Stomach (tissue), 9 donors: ENCODE data around the gene COLGALT1. TPM values are rescaled to one million over a fixed set of nuclear protein-coding genes. Genes with fewer than 3 reads are reported as not detected.

Experiments used
- DNase-seq, 2 donors: peaks; one replicate each; pipeline versions ENCODE4 v3.0.0 to v3.0.0-alpha.2; 2013 to 2019
- H3K27ac ChIP-seq, 5 donors: fragments of 200-600 bp in 4 of 5; sonication (generic) in 4 of 5; one replicate each; pipeline ENCODE4 v1.5.1; 2013 to 2019; ENCODE audit warnings: mild to moderate bottlenecking in 1 of 5, moderate library complexity in 1 of 5
- H3K27me3 ChIP-seq, 3 donors: fragments of 200-600 bp; sonication (generic); one replicate each; pipeline ENCODE4 v1.5.1; 2017 to 2019; ENCODE audit warnings: mixed run types in 1 of 3
- H3K36me3 ChIP-seq, 4 donors: fragments of 200-600 bp; sonication (generic); 1 replicate in 3 of 4; 2 replicates in 1 of 4; pipeline ENCODE4 v1.5.1; 2016 to 2019
- H3K4me1 ChIP-seq, 4 donors: fragments of 200-600 bp; sonication (generic); one replicate each; pipeline ENCODE4 v1.5.1; 2016 to 2019
- H3K4me3 ChIP-seq, 4 donors: fragments of 200-600 bp; sonication (generic) in 3 of 4; one replicate each; pipeline ENCODE4 v1.5.1; 2016 to 2019; ENCODE audit warnings: mild to moderate bottlenecking in 1 of 4
- H3K9me3 ChIP-seq, 4 donors: fragments of 200-600 bp; sonication (generic); one replicate each; pipeline ENCODE4 v1.5.1; 2016 to 2019
- CTCF ChIP-seq, 7 experiments: fragments of 450-650 bp in 4 of 7; fragments of 200-600 bp in 3 of 7; sonication (generic) in 3 of 7; IDR thresholded peaks; one replicate each; pipeline ENCODE4 v1.5.1; 2016 to 2019; ENCODE audit warnings: antibody characterized with exemption in 7 of 7, control low read depth in 2 of 7, mild to moderate bottlenecking in 1 of 7
- EP300 ChIP-seq: sonication (generic); formaldehyde crosslinking; IDR thresholded peaks from one replicate; pipeline ENCODE4 v1.6.1; 2017; ENCODE audit warnings: antibody characterized with exemption
- POLR2A ChIP-seq, 4 donors: fragments of 450-650 bp; IDR thresholded peaks; one replicate each; pipeline ENCODE4 v1.6.1; 2016; ENCODE audit warnings: antibody characterized with exemption in 4 of 4, control low read depth in 2 of 4, mild to moderate bottlenecking in 1 of 4, moderate library complexity in 1 of 4
- POLR2AphosphoS5 ChIP-seq, 3 donors: sonication (generic); formaldehyde crosslinking; IDR thresholded peaks; one replicate each; pipeline ENCODE4 v1.6.1; 2016; ENCODE audit warnings: antibody characterized with exemption in 3 of 3
- WGBS, 5 donors: extraction: QIAGEN DNeasy Blood & Tissue Kit in 3 of 5; methylation state at CpG; one replicate each; pipeline versions ENCODE4 v1.1.5 to v1.1.7; 2013 to 2018; 5-methylcytosine and 5-hydroxymethylcytosine counted together
- intact Hi-C: fragments of 100-400 bp; cut with DNase I; formaldehyde crosslinking; loops from one replicate; pipeline ENCODE4 v1.15.1; 2023; ENCODE audit warnings: low total_unique reads
- polyA plus RNA-seq, 3 donors: library from polyadenylated mRNA; stranded (reverse); fragments of 200-250 nt; gene quantifications; one replicate each; pipeline ENCODE4 v1.2.3, GENCODE V29; 2013
- total RNA-seq, 5 donors: library from RNA; depleted of rRNA; stranded (reverse); fragments of >200 nt; gene quantifications; one replicate each; pipeline versions ENCODE4 v1.1.0 to v1.2.3, GENCODE V29; 2014 to 2016
- donor health status: healthy with polysubstance abuse.
- donor health status: Bipolar disorder and iron deficiency.
- donor health status: healthy.

The COLGALT1 gene
- total and polyA plus RNA-seq, 8 donors: 15.1 to 273 (median 36.7) TPM

- H3K4me1 ChIP-seq: peaks cover 12 to 18% (median 15%) of the 10 kb centered on the region in 4 donors
- no peaks in the 10 kb centered on the region for H3K36me3 ChIP-seq
- H3K4me3 ChIP-seq: peak overlapping the region in 1 of 4 donors; percentile 48
- TF ChIP-seq POLR2AphosphoS5 (IDR thresholded peaks at IDR 0.05) (no peak), EP300 (no peak), POLR2A (IDR thresholded peaks at IDR 0.05) (no peak), CTCF (IDR thresholded peaks at IDR 0.05) (no peak)
- H3K27ac ChIP-seq: peak overlapping the region in 2 of 5 donors; percentile 70 to 76
- H3K9me3 ChIP-seq: no peaks in the 10 kb centered on the region
- 66 to 83% (median 76%) methylated on average over 13 to 30 of the region's 30 CpGs for WGBS, 5 donors
- intact Hi-C loops: no loop called here
- no peak for DNase-seq
- H3K27me3 ChIP-seq: peaks cover 0 to 3% (median 0%) of the 10 kb centered on the region in 3 donors
Measured at GRCh38 chr19:17540174-17540573, 15.3 kb upstream of the COLGALT1 start.

- TF ChIP-seq POLR2AphosphoS5 (IDR thresholded peaks at IDR 0.05): no peak
- TF ChIP-seq EP300: no peak
- TF ChIP-seq POLR2A (IDR thresholded peaks at IDR 0.05): no peak
- TF ChIP-seq CTCF (IDR thresholded peaks at IDR 0.05): no peak
- H3K4me1 ChIP-seq: peaks cover 12 to 18% (median 15%) of the 10 kb centered on the region in 4 donors
- 85 to 90% (median 88%) methylated on average over 4 of the region's 4 CpGs for WGBS, 5 donors
- DNase-seq: no peak
- H3K27me3 ChIP-seq: peaks cover 0 to 3% (median 0%) of the 10 kb centered on the region in 3 donors
- intact Hi-C loops: no loop called here
- no peak overlapping the region for H3K27ac ChIP-seq
- no peak overlapping the region for H3K4me3 ChIP-seq
- H3K9me3 ChIP-seq: no peaks in the 10 kb centered on the region
- no peaks in the 10 kb centered on the region for H3K36me3 ChIP-seq
Measured at GRCh38 chr19:17541184-17541759, 14.2 kb upstream of the COLGALT1 start.

GRCh38 chr19:17542042-17542441, 13.4 kb upstream of the COLGALT1 start:
- DNase-seq: no peak
- Histone ChIP-seq H3K4me3 (no peak overlapping the region), H3K27ac (no peak overlapping the region), H3K27me3 (peaks cover 0 to 3% (median 0%) of the 10 kb centered on the region in 3 donors), H3K4me1 (peaks cover 12 to 18% (median 15%) of the 10 kb centered on the region in 4 donors), H3K9me3 (no peaks in the 10 kb centered on the region), H3K36me3 (no peaks in the 10 kb centered on the region)
- intact Hi-C loops: no loop called here
- TF ChIP-seq POLR2AphosphoS5 (IDR thresholded peaks at IDR 0.05) (no peak), EP300 (no peak), CTCF (IDR thresholded peaks at IDR 0.05) (no peak), POLR2A (IDR thresholded peaks at IDR 0.05) (no peak)
- 67 to 76% (median 74%) methylated on average over 11 to 15 of the region's 15 CpGs for WGBS, 5 donors

GRCh38 chr19:17542793-17543582, 12.5 kb upstream of the COLGALT1 start:
- Histone ChIP-seq H3K27me3 (peaks cover 0 to 3% (median 0%) of the 10 kb centered on the region in 3 donors), H3K9me3 (no peaks in the 10 kb centered on the region), H3K4me1 (peaks cover 12 to 18% (median 15%) of the 10 kb centered on the region in 4 donors), H3K36me3 (no peaks in the 10 kb centered on the region), H3K4me3 (no peak overlapping the region), H3K27ac (no peak overlapping the region)
- DNase-seq: no peak
- intact Hi-C loops: no loop called here
- no peak for TF ChIP-seq CTCF (IDR thresholded peaks at IDR 0.05)
- no peak for TF ChIP-seq EP300
- no peak for TF ChIP-seq POLR2AphosphoS5 (IDR thresholded peaks at IDR 0.05)
- no peak for TF ChIP-seq POLR2A (IDR thresholded peaks at IDR 0.05)
- 75 to 80% (median 78%) methylated on average over 11 to 14 of the region's 14 CpGs for WGBS, 5 donors
